ENCODE results near the gene OR8K5.

DNA sequence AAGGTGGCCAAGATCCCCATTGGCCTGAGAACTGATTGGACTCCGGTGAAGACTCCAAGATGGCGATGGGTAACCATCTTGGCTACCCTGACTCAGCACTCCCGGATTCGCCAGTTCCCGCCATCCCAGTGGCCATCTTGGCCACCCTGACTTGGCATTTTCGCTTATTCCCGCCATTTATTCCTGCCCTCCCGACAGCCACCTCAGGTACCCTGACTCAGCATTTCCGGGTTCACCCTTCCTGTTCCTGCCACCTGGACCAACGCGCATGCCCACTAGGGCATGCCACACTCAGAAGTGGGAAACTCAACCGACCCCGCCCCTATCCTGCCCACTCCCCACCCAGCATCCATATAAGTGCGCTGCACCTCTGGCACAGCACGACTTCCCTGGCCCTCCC is 7.8 kb downstream of the OR8K5 start:
- TF ChIP-seq, protein P1, sequence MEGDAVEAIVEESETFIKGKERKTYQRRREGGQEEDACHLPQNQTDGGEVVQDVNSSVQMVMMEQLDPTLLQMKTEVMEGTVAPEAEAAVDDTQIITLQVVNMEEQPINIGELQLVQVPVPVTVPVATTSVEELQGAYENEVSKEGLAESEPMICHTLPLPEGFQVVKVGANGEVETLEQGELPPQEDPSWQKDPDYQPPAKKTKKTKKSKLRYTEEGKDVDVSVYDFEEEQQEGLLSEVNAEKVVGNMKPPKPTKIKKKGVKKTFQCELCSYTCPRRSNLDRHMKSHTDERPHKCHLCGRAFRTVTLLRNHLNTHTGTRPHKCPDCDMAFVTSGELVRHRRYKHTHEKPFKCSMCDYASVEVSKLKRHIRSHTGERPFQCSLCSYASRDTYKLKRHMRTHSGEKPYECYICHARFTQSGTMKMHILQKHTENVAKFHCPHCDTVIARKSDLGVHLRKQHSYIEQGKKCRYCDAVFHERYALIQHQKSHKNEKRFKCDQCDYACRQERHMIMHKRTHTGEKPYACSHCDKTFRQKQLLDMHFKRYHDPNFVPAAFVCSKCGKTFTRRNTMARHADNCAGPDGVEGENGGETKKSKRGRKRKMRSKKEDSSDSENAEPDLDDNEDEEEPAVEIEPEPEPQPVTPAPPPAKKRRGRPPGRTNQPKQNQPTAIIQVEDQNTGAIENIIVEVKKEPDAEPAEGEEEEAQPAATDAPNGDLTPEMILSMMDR (IDR thresholded peaks at IDR 0.05), result no peak
- no peak for TF ChIP-seq EZH2 (IDR thresholded peaks at IDR 0.05)

Data from neural progenitor cell (in vitro differentiated cells).